ENCODE measurements around the gene R3HDM4. TPM values are rescaled to one million over a fixed set of nuclear protein-coding genes. Genes with fewer than 3 reads are reported as not detected.

The R3HDM4 gene
- total and polyA plus RNA-seq, 9 of the 15 experiments (the other 6 are each of a cell fraction or from before 2014, with no cell fraction given) = 3.2 to 154 (median 59.0) TPM

GRCh38 chr19:955803-956765, 43.1 kb upstream of the R3HDM4 start:
- ATAC-seq = no peak
- Histone ChIP-seq H3K27me3 (ENCODE audit: control insufficient read depth in 2 of 2, insufficient read depth in 2 of 2, low read length in 2 of 2) (no peaks in the 10 kb centered on the region), H3K36me3 (ENCODE audit: control insufficient read depth, insufficient read depth, low read length) (peaks cover 33% of the 10 kb centered on the region; the same call in 1 of the 3 replicates), H3K9me3 (replicated peaks; ENCODE audit: control insufficient read depth, insufficient read depth, low read depth, low read length) (no peaks in the 10 kb centered on the region), H3K9me1 (ENCODE audit: control insufficient read depth, insufficient read depth, low read length) (no peaks in the 10 kb centered on the region), H4K20me1 (replicated peaks; ENCODE audit: control insufficient read depth, insufficient read depth, low read length) (no peaks in the 10 kb centered on the region), H3K79me2 (ENCODE audit: control insufficient read depth, insufficient read depth, low read length) (peaks cover 88% of the 10 kb centered on the region), H3K27ac (ENCODE audit: extremely low read depth, low read depth, low read length) (peak overlapping the region; percentile 96), H3K9ac (ENCODE audit: insufficient read depth in 1 of 2, low read depth in 2 of 2, low read length in 2 of 2) (peak overlapping the region; percentile 11 to 76; a peak in 2 of 4 replicates), H2AFZ (ENCODE audit: low read depth, low read length) (no peak overlapping the region), H3K4me3 (no peak overlapping the region), H3K4me1 (replicated peaks in 1 of 2; ENCODE audit: control insufficient read depth in 2 of 2, insufficient read depth in 2 of 2, low read length in 2 of 2) (peaks cover 68 to 95% of the 10 kb centered on the region in 2 experiments), H3K4me2 (ENCODE audit: insufficient read depth, low read length) (0 out of 2 replicates have a peak overlapping the region, but pooled peaks have one; percentile 64)
- ChIA-PET POLR2A (interaction anchor here (0.6 to 1.0 kb wide), 5 partner anchors 26 to 447 kb away, joined by 3 to 4 read pairs (median 3); partner anchors contain the start of gene RNU6-2), CTCF (ENCODE audit: low intra/inter-chr PET ratio) (no interaction called here)
- no TSS peak for BruUV-seq (replicated peaks)
- 88% methylated on average over 47 of the region's 55 CpGs for WGBS (ENCODE audit: insufficient coverage, low coverage, missing lambda C conversion rate)
- TF ChIP-seq TSC22D4 (tag; IDR thresholded peaks at IDR 0.05) (no peak), ZKSCAN8 (CRISPR knock-in tag; IDR thresholded peaks at IDR 0.05) (peak; percentile 77; the same call in 1 of the 2 replicates), TBP (optimal IDR thresholded peaks at IDR 0.05; ENCODE audit: low read depth, low read length) (no peak), TEAD4 (IDR thresholded peaks at IDR 0.05; ENCODE audit: low read length) (no peak), TEAD4 (CRISPR knock-in tag; IDR thresholded peaks at IDR 0.05; ENCODE audit: borderline replicate concordance) (0 out of 2 replicates have a peak, but pooled peaks have one; percentile 16), TEAD1 (CRISPR knock-in tag; IDR thresholded peaks at IDR 0.05) (peak in 1 of 2 experiments; percentile 56; a peak in 1 of 4 replicates), POLR2AphosphoS5 (IDR thresholded peaks at IDR 0.05; ENCODE audit: control insufficient read depth, insufficient read depth, low read depth, low read length) (no peak), ARID1B (IDR thresholded peaks at IDR 0.05) (no peak), HNRNPH1 (optimal IDR thresholded peaks at IDR 0.05; ENCODE audit: low read depth, low read length) (no peak), KDM1A (IDR thresholded peaks at IDR 0.05) (peak in 1 of 2 experiments; percentile 9; a peak in 1 of 4 replicates)
- FAIRE-seq = no peak
- intact Hi-C loops (cut with micrococcal nuclease) = loop anchor here (2.0 kb wide), 1 partner anchor 31 kb away; no protein-coding TSS in a partner anchor
- in situ Hi-C loops (cut with MboI) = no loop called here
- DNase-seq (ENCODE audit: extremely low read depth in 1 of 4, low spot score in 3 of 4) = no peak

Data from K562 (cell line).